HG02840 (cell line): ENCODE results near the gene VMP1.
"Not testable (repeated sequence)": the region's sequence is repeated elsewhere in the genome, so short reads cannot be mapped to it uniquely, and the experiment has no call there.

Experiments
- ATAC-seq: cut with Tn5 transposase; IDR thresholded peaks from one replicate; pipeline ENCODE4 v1.9.1; 2021; ENCODE audit warnings: mild to moderate bottlenecking, moderate library complexity, moderate number of reproducible peaks; ENCODE audit not compliant: unreplicated experiment, low FRiP score

Gene VMP1

GRCh38 chr17:59802160-59802559 is 94.7 kb downstream of the VMP1 start:
- no peak for ATAC-seq

- no peak for ATAC-seq
These were observed 97.5 kb downstream of the VMP1 start for GRCh38 chr17:59804901-59805465.

GRCh38 chr17:59806322-59806721 is 98.9 kb downstream of the VMP1 start:
- ATAC-seq, result not testable (repeated sequence)

GRCh38 chr17:59807892-59808509 is 100.5 kb downstream of the VMP1 start:
- no peak for ATAC-seq

- no peak for ATAC-seq
These were observed 103.4 kb downstream of the VMP1 start for GRCh38 chr17:59810894-59811153.

- no peak for ATAC-seq
These were observed 103.8 kb downstream of the VMP1 start for GRCh38 chr17:59811209-59811608.

GRCh38 chr17:59812139-59812538 is 104.7 kb downstream of the VMP1 start:
- no peak for ATAC-seq

- ATAC-seq, result no peak
These were observed 106.8 kb downstream of the VMP1 start for GRCh38 chr17:59814276-59814675.

- no peak for ATAC-seq
These were observed 107.2 kb downstream of the VMP1 start for GRCh38 chr17:59814685-59815084.

GRCh38 chr17:59815965-59816364 is 108.5 kb downstream of the VMP1 start:
- ATAC-seq, result no peak

GRCh38 chr17:59825533-59826322 is 118.3 kb downstream of the VMP1 start:
- ATAC-seq, result no peak

GRCh38 chr17:59826706-59827453 is 119.4 kb downstream of the VMP1 start:
- ATAC-seq, result no peak

GRCh38 chr17:59827721-59828477 is 120.4 kb downstream of the VMP1 start:
- no peak for ATAC-seq

GRCh38 chr17:59828478-59828760 is 121.0 kb downstream of the VMP1 start:
- ATAC-seq, result no peak

- not testable (repeated sequence) for ATAC-seq
These were observed 121.4 kb downstream of the VMP1 start for GRCh38 chr17:59828819-59829216.

GRCh38 chr17:59829217-59830006 is 122.0 kb downstream of the VMP1 start:
- ATAC-seq, result peak; percentile 54

GRCh38 chr17:59830007-59830630 is 122.7 kb downstream of the VMP1 start:
- ATAC-seq, result no peak

- ATAC-seq, result no peak
These were observed 123.5 kb downstream of the VMP1 start for GRCh38 chr17:59830846-59831486.

- ATAC-seq, result no peak
These were observed 125.5 kb downstream of the VMP1 start for GRCh38 chr17:59832883-59833379.
